Stimulated activated CD8-positive, alpha-beta memory T cell treated with anti-CD3 and anti-CD28 coated beads, Interleukin-12 subunit alpha, Interleukin-12 subunit beta, amount 100 ng/mL, for 24 hours (primary cell): Measurements from ENCODE around the gene PZP.

Experiments
- DNase-seq: peaks from one replicate; pipeline ENCODE4 v3.0.0-alpha.2; 2020; ENCODE audit errors: extremely low read depth

Gene PZP

DNA sequence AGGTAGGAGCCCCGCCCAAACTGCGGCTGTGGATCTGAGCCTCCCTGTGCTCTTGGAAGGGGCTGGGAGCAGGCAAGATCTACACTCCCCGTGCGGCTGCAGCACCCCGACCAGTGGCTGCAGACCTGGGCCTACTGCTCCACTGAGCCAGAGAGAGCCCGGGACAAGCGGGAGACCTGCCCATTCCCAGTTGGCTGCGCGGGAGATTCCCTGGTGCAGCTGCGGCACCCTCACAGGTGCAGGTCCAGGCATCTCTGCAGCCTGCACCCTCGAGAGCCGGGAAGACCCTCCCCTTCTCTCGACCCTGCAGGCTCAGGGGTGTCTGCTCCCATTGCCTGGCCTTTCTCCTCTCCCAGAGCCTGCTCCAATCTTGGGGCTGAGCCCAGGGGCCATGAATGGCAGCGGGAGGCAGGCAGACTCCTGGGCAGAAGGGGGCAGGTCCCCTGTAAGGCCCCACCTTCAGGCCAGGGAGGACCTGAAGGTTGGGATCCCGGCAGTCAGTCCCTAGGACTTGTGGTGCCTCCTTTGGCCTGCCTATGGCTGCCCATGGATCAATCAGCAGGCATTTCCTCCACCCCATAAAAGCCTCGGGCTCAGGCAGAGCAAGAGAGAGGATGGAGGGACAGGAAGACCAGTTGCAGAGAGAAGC, 83.7 kb downstream of the PZP start:
- DNase-seq, result no peak

GRCh38 chr12:9123781-9124382, 84.3 kb downstream of the PZP start:
- no peak for DNase-seq

GRCh38 chr12:9122091-9122609, 86.0 kb downstream of the PZP start:
- no peak for DNase-seq

DNA sequence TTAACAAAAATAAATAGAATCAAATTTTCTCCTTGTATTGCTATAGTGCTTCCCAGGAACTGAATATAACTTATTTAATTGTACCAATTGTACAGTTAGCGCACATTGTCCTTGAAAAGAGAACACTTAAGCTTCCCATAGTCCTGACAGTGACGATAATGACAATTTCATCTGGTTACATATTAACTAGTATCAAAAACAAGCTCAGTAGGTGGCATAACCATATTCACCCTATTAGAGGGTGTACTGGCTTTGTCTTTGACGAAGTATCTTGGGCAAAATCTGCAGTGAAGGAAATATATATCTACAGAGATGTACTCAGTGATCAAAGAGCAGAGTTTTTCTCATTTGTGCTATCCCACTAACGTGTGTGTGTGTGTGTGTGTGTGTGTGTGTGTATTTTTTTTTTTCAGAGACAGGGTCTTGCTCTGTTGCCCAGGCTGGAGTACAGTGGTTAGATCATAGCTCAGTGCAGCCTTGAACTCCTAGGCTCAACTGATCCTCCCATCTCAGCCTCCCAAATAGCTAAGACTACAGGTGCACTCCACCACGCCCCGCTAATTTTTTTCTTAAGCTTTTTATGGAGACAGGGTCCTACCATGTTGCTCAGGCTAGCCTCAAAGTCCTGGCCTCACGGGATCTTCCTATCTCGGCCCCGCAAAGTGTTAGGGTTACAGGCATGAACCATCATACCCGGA, 87.6 kb downstream of the PZP start:
- DNase-seq, result no peak

- DNase-seq, result no peak
These were observed 90.0 kb downstream of the PZP start for GRCh38 chr12:9118158-9118557.

- no peak for DNase-seq
These were observed 92.2 kb downstream of the PZP start, which contains the start of gene A2M for GRCh38 chr12:9115731-9116559. Gene A2M, minus strand, starts transcription at chr12:9115919. Its CDS starts 70 bp downstream, at chr12:9115849.

DNA sequence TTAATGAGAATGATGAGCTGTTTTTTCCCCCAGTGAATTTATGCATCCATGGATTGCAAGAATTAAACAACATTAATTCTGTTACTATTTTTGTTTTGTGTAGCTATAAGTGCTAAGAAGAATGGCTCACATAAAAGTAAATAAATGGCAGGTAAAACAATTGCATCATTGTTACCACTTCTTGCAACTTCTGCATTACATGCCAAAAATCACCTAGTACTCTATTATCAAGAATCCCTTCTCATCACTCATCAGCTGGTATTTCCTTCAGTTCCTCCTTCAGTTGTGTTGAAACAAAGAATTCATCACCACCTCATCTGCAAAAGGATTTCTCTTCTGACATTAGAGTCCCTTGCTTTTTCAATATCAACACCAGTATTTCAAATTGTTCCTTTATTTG, 93.2 kb downstream of the PZP start:
- no peak for DNase-seq

GRCh38 chr12:9113987-9114309, 94.2 kb downstream of the PZP start:
- DNase-seq, result no peak

GRCh38 chr12:9113296-9113986, 94.8 kb downstream of the PZP start:
- DNase-seq, result no peak

DNA sequence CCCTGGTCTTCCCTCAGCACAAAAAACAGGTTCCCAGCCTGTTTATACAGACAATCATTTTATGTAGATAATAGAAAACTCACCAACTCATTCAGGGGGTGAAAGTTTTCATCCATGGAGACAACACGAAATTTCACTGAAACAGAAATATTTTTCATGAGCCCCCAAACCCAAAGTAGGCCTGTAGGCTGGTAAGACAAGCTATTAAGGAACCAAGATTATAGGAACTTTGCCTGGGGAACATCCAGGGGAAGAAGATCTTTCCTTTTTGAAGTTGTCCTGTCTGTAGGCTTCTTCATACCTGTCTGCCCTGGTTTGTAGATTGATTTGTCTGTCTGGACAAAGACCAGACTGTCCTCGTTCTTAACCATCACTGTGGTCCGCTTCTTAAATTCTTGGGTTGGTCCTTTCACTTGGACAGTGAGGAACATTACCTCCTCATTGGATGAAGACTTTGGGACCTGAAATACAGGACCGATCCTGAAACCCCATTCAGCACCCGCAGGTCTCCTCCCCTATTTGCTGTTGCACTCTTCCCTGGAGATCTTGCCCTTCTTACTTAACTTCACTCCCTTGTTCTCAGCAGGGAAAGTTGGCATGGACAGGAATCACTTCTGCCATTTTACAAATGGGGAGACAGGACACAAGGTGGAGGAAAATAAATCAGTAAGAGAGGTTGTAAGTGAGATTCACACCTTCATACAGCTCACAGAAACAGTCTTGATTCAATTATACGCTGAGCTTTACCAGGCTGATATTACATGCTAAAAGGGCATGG, 95.9 kb downstream of the PZP start:
- no peak for DNase-seq

GRCh38 chr12:9111525-9111924, 96.7 kb downstream of the PZP start:
- DNase-seq, result no peak

- no peak for DNase-seq
These were observed 98.3 kb downstream of the PZP start for GRCh38 chr12:9109737-9110491.

- no peak for DNase-seq
These were observed 99.0 kb downstream of the PZP start for GRCh38 chr12:9109213-9109522.

GRCh38 chr12:9108504-9109212, 99.5 kb downstream of the PZP start:
- DNase-seq, result no peak

DNA sequence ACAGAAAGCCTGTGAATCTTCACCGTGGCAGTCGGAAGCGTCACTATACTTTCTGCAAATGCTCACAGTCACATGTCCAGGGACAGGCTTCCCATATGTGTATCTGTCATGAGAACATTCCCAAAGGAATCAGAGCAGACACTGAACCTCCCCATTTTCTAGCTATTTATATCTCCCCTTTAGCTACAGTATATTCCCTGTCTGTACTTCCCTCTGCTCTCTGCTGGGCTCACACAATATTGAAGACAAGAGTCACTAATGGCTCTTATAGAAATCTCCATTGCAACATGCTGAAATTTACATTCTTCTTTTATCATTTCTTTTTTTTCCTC, 100.7 kb downstream of the PZP start:
- DNase-seq, result no peak

DNA sequence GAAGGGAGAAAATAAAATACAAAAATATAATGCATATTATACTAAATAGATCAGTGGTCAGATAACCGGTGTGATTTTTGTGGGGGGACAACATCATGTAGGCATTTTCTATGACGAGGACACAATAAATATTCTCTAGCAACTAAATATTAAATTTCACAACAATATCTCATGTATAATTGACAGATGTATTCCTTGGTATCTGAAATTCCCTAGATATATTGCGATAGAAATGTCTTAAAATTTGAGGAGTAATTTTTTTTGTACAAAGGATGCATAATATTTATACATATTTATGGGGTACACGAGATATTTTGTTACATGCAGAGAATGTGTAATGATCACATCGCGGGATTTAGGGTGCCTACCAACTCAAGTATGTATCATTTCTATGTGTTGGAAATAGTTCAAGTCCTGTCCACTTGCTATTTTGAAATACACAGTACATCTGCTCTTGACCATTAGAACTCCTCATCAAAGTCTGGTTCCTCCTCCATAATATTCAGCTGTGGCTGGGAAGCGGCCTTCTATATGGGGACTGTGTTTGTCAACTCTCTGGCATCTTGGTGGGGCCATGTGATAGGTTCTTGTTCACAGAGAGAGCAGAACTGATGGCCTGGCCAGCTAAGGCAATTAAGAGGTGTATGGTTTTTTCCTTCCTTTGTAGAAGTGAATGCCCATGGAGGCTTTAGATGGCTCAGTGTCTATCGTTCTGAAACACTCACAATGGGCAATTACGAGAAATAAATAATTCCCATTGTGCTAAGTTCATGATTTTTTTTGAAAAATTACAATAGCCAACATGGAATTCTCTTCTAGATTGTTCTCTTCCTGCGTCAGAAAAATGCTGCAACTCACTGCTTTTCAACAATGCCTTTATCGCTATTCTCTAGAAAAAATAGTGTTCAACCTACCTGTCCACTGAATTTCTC, 101.3 kb downstream of the PZP start:
- no peak for DNase-seq

- no peak for DNase-seq
These were observed 102.1 kb downstream of the PZP start for GRCh38 chr12:9106067-9106466.

DNA sequence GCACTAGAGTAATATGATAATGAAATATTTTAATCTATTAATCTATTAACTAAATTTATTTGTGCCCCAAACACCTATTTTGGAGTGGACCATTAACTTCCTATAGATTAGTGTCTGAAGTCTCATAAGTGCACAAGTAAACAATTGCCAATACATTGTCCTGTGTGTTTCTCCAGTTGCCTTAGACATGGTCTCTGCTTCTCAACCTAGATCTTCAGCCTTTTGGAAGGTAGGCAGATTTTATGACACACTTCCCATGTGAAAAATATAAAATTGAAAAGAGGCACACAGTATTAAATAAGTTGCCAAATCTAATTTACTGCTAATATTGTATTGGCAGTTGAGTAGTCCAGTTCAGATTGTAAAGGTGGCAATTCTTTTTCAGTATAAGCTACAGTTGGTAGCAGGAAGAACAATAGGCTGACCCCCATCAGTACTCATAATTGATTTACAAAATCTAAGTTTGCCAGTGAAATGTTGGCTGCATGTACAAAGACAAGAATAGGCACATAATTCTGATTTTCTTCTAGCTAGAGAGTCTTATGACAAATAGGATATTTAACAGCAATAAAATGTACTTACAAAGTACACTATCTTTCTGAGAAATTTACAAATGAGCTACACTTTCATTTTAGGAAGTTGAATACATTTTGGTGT, 103.3 kb downstream of the PZP start:
- DNase-seq, result no peak
